ENCODE measurements around the gene HPCAL1.

HPCAL1 gene

GRCh38 chr2:10428355-10428754 lies 125.7 kb downstream of the HPCAL1 start:
- DNase-seq (ENCODE audit: low read depth, low spot score), result no peak
- TF ChIP-seq, protein P1, sequence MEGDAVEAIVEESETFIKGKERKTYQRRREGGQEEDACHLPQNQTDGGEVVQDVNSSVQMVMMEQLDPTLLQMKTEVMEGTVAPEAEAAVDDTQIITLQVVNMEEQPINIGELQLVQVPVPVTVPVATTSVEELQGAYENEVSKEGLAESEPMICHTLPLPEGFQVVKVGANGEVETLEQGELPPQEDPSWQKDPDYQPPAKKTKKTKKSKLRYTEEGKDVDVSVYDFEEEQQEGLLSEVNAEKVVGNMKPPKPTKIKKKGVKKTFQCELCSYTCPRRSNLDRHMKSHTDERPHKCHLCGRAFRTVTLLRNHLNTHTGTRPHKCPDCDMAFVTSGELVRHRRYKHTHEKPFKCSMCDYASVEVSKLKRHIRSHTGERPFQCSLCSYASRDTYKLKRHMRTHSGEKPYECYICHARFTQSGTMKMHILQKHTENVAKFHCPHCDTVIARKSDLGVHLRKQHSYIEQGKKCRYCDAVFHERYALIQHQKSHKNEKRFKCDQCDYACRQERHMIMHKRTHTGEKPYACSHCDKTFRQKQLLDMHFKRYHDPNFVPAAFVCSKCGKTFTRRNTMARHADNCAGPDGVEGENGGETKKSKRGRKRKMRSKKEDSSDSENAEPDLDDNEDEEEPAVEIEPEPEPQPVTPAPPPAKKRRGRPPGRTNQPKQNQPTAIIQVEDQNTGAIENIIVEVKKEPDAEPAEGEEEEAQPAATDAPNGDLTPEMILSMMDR (IDR thresholded peaks at IDR 0.05; ENCODE audit: insufficient read depth, low read length, missing control alignments), result no peak
- CTCF ChIA-PET, result interaction anchor here (0.7 to 4.2 kb wide), 4 partner anchors 19 to 356 kb away, joined by 3 to 18 read pairs (median 4); no protein-coding TSS in a partner anchor
- POLR2A ChIA-PET, result no interaction called here
- no peak overlapping the region for H3K4me3 ChIP-seq (ENCODE audit: low read depth, low read length)

GRCh38 chr2:10428924-10429323 lies 126.2 kb downstream of the HPCAL1 start:
- no peak for DNase-seq (ENCODE audit: low read depth, low spot score)
- POLR2A ChIA-PET, result no interaction called here
- no peak overlapping the region for H3K4me3 ChIP-seq (ENCODE audit: low read depth, low read length)
- TF ChIP-seq, protein P1 (IDR thresholded peaks at IDR 0.05; ENCODE audit: insufficient read depth, low read length, missing control alignments), result no peak
- CTCF ChIA-PET, result interaction anchor here (0.7 to 4.2 kb wide), 4 partner anchors 19 to 356 kb away, joined by 3 to 18 read pairs (median 4); no protein-coding TSS in a partner anchor

DNA sequence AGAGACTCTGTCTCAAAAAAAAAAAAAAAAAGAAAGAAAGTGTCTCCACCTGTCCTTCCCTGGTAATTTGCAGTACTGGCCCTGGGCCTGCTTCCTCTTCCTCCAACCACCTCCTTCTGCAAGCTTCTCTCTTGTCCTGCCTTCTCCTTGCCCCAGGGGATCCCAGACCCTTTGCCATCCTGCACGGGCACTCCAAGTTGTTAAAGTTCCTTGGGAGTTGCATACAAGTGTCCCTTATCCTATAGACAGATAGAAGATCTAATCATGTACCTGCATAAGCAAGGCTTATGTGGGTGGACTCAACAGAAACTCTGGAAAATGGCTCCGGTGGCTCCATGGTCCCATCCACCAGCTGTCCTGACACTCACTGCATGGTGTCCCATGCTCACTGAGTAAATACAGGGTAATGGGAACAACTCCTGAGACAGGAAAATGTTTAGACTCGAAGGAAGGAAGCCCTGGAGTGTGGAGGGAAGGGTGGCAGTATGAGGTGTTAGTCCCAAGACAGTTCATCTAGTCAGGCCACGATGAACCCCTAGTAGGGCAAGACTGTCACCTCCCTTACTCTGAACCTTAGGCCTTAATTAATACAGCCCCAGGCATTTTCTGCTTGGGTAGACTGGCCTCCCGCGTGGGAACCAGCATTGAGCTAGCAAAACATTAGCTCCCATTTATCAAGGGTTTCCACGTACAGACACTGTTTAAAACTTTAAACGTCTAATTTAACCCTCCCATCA lies 128.3 kb downstream of the HPCAL1 start:
- no peak overlapping the region for H3K4me3 ChIP-seq (ENCODE audit: low read depth, low read length)
- no peak for DNase-seq (ENCODE audit: low read depth, low spot score)
- ChIA-PET POLR2A (no interaction called here), CTCF (interaction anchor here (0.6 to 12.0 kb wide), 9 partner anchors 8 to 361 kb away, joined by 3 to 482 read pairs (median 3); partner anchors contain the start of gene RRM2)
- TF ChIP-seq, protein P1 (IDR thresholded peaks at IDR 0.05; ENCODE audit: insufficient read depth, low read length, missing control alignments), result no peak

GRCh38 chr2:10431797-10432196 lies 129.1 kb downstream of the HPCAL1 start:
- TF ChIP-seq, protein P1 (IDR thresholded peaks at IDR 0.05; ENCODE audit: insufficient read depth, low read length, missing control alignments), result no peak
- ChIA-PET CTCF (interaction anchor here (0.7 to 12.0 kb wide), 9 partner anchors 7 to 362 kb away, joined by 3 to 482 read pairs (median 3); partner anchors contain the start of gene RRM2), POLR2A (no interaction called here)
- no peak overlapping the region for H3K4me3 ChIP-seq (ENCODE audit: low read depth, low read length)
- no peak for DNase-seq (ENCODE audit: low read depth, low spot score)

- ChIA-PET POLR2A (no interaction called here), CTCF (interaction anchor here (0.8 to 12.0 kb wide), 6 partner anchors 8 to 362 kb away, joined by 3 to 482 read pairs (median 48); partner anchors contain the start of gene RRM2)
- TF ChIP-seq, protein P1 (IDR thresholded peaks at IDR 0.05; ENCODE audit: insufficient read depth, low read length, missing control alignments), result no peak
- H3K4me3 ChIP-seq (ENCODE audit: low read depth, low read length), result no peak overlapping the region
- no peak for DNase-seq (ENCODE audit: low read depth, low spot score)
Measured at GRCh38 chr2:10432311-10433181, 129.8 kb downstream of the HPCAL1 start.

Measured in AG04449 (cell line).